ENCODE measurements around the gene PDE6B.
"Not testable (repeated sequence)": the region's sequence is repeated elsewhere in the genome, so short reads cannot be mapped to it uniquely, and the experiment has no call there.

The PDE6B gene

GRCh38 chr4:704198-704891, 79.0 kb downstream of the PDE6B start:
- DNase-seq (ENCODE audit: low spot score) = no peak

GRCh38 chr4:704971-705277, 79.6 kb downstream of the PDE6B start:
- no peak for DNase-seq (ENCODE audit: low spot score)

GRCh38 chr4:705278-706082, 80.1 kb downstream of the PDE6B start, which contains the start of gene PCGF3:
PCGF3 (plus strand) TSS chr4:705832; CDS start chr4:733681, 27,849 bp downstream.
- DNase-seq (ENCODE audit: low spot score) = peak; percentile 97

GRCh38 chr4:706083-706633, 80.8 kb downstream of the PDE6B start:
- not testable (repeated sequence) for DNase-seq (ENCODE audit: low spot score)

- DNase-seq (ENCODE audit: low spot score) = no peak
These were observed 81.6 kb downstream of the PDE6B start for GRCh38 chr4:706834-707598.

- no peak for DNase-seq (ENCODE audit: low spot score)
These were observed 82.7 kb downstream of the PDE6B start for GRCh38 chr4:707929-708630.

- no peak for DNase-seq (ENCODE audit: low spot score)
These were observed 83.2 kb downstream of the PDE6B start for GRCh38 chr4:708631-708933.

- DNase-seq (ENCODE audit: low spot score) = no peak
These were observed 84.0 kb downstream of the PDE6B start for GRCh38 chr4:709348-709747.

GRCh38 chr4:710116-710515, 84.7 kb downstream of the PDE6B start:
- no peak for DNase-seq (ENCODE audit: low spot score)

- no peak for DNase-seq (ENCODE audit: low spot score)
These were observed 85.5 kb downstream of the PDE6B start for GRCh38 chr4:710916-711315.

GRCh38 chr4:712093-712492, 86.7 kb downstream of the PDE6B start:
- DNase-seq (ENCODE audit: low spot score) = no peak

GRCh38 chr4:712916-713632, 87.7 kb downstream of the PDE6B start:
- DNase-seq (ENCODE audit: low spot score) = no peak

- DNase-seq (ENCODE audit: low spot score) = no peak
These were observed 88.7 kb downstream of the PDE6B start for GRCh38 chr4:714087-714486.

- no peak for DNase-seq (ENCODE audit: low spot score)
These were observed 92.4 kb downstream of the PDE6B start for GRCh38 chr4:717601-718320.

- DNase-seq (ENCODE audit: low spot score) = no peak
These were observed 93.1 kb downstream of the PDE6B start for GRCh38 chr4:718460-718859.

Data from activated CD4-positive, alpha-beta T cell treated with anti-CD3 and anti-CD28 coated beads, Interleukin-2, Interleukin-4, amounts not matched to agents 100 ng/mL and 50 ng/mL, durations not matched to agents 16 hours and 8 hours (primary cell).